PFSK-1 (cell line): ENCODE measurements around the gene PALLD.

Experiments used
- POLR2AphosphoS5 ChIP-seq: IDR thresholded peaks from 2 replicates; pipeline ENCODE4 v1.6.1; 2012; ENCODE audit warnings: low read depth, mild to moderate bottlenecking, control low read depth, low read length, moderate library complexity
- SIN3A ChIP-seq: IDR thresholded peaks from 2 replicates; pipeline ENCODE4 v1.6.1; 2012; ENCODE audit warnings: mild to moderate bottlenecking, low read length, moderate library complexity, borderline replicate concordance; ENCODE audit not compliant: insufficient read depth

GRCh38 chr4:168504526-168504925, 7.7 kb downstream of the PALLD start:
- TF ChIP-seq SIN3A (no peak), POLR2AphosphoS5 (no peak)
